MM.1S (cell line): ENCODE measurements around the gene DNAJB7.

Source experiments
- DNase-seq: peaks from one replicate; pipeline ENCODE4 v3.0.0-alpha.2; 2015
- H2AFZ ChIP-seq: fragments of 300-600 bp; sonication (generic); 2 replicates; pipeline ENCODE4 v1.6.0; 2016; ENCODE audit warnings: antibody characterized with exemption, low read length
- H3F3A ChIP-seq: fragments of 300-600 bp; sonication (generic); 2 replicates; pipeline ENCODE4 v1.6.1; 2016; ENCODE audit warnings: mild to moderate bottlenecking, antibody characterized with exemption, low read length, moderate library complexity, mixed read lengths; ENCODE audit not compliant: insufficient read depth
- H3K27ac ChIP-seq: fragments of 300-600 bp; sonication (generic); 2 replicates; pipeline ENCODE4 v1.5.1; 2016; ENCODE audit warnings: mild to moderate bottlenecking, low read length
- H3K27me3 ChIP-seq: fragments of 300-600 bp; sonication (generic); replicated peaks from 2 replicates; pipeline ENCODE4 v1.6.0; 2016; ENCODE audit warnings: low read length; ENCODE audit not compliant: insufficient read depth
- H3K36me3 ChIP-seq: fragments of 300-600 bp; sonication (generic); replicated peaks from 2 replicates; pipeline ENCODE4 v1.6.1; 2016; ENCODE audit warnings: mild to moderate bottlenecking, low read length, mixed read lengths; ENCODE audit not compliant: insufficient read depth
- H3K4me1 ChIP-seq: fragments of 300-600 bp; sonication (generic); 2 replicates; pipeline ENCODE4 v1.6.1; 2016; ENCODE audit warnings: low read length, mixed read lengths
- H3K4me2 ChIP-seq: fragments of 300-600 bp; sonication (generic); 2 replicates; pipeline ENCODE4 v1.6.0; 2016; ENCODE audit warnings: low read depth, low read length
- H3K4me3 ChIP-seq: fragments of 300-600 bp; sonication (generic); 2 replicates; pipeline ENCODE4 v1.5.1; 2016; ENCODE audit warnings: low read length, mixed read lengths
- H3K79me2 ChIP-seq: fragments of 300-600 bp; sonication (generic); 2 replicates; pipeline ENCODE4 v1.6.1; 2016; ENCODE audit warnings: mixed run types, low read length, mixed read lengths
- H3K9ac ChIP-seq: fragments of 300-600 bp; sonication (generic); 2 replicates; pipeline ENCODE4 v1.6.1; 2016; ENCODE audit warnings: low read length, mixed read lengths
- H3K9me2 ChIP-seq: fragments of 300-600 bp; sonication (generic); replicated peaks from 2 replicates; pipeline ENCODE4 v1.6.1; 2016; ENCODE audit warnings: mild to moderate bottlenecking, low read length, mixed read lengths; ENCODE audit not compliant: insufficient read depth
- H3K9me3 ChIP-seq: fragments of 300-600 bp; sonication (generic); replicated peaks from 2 replicates; pipeline ENCODE4 v1.6.1; 2016; ENCODE audit warnings: mild to moderate bottlenecking, low read length, mixed read lengths; ENCODE audit not compliant: insufficient read depth
- H4K20me1 ChIP-seq: fragments of 300-600 bp; sonication (generic); 2 replicates; pipeline ENCODE4 v1.6.1; 2016; ENCODE audit warnings: mild to moderate bottlenecking, low read length, moderate library complexity, mixed read lengths; ENCODE audit not compliant: insufficient read depth
- EZH2 ChIP-seq: fragments of 300-600 bp; sonication (generic); optimal IDR thresholded peaks from 2 replicates; pipeline ENCODE3; 2017; ENCODE audit warnings: low read depth, mild to moderate bottlenecking, antibody characterized with exemption, low read length, mixed read lengths
- EZH2phosphoT487 ChIP-seq: fragments of 300-600 bp; sonication (generic); IDR thresholded peaks from 2 replicates; pipeline ENCODE4 v1.6.1; 2018; ENCODE audit warnings: antibody characterized with exemption, low read length
- TF ChIP-seq, protein P1 (sequence below): fragments of 300-600 bp; sonication (generic); IDR thresholded peaks from 2 replicates; pipeline ENCODE4 v1.5.1; 2016; ENCODE audit warnings: antibody characterized with exemption, low read length, mixed read lengths

Gene DNAJB7

DNA sequence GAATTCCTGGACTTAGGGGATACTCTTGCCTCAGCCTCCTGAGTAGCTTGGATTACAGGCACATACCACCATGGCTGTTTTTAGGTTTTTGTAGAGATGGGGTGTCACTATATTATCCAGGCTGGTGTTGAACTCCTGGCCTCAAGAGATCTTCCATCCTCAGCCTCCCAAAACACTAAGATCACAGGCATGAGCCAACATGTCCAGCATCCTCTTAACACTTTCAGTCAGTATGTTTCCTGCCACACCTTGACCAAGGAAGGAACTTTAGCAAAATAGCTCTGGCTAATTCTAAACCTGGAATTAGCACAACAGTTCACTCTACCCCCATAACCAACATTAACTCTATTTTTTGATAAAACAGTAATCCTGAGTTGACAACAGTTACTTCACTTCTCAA is 27.2 kb upstream of the DNAJB7 start:
- Histone ChIP-seq H3K27me3 (no peaks in the 10 kb centered on the region), H3F3A (no peaks in the 10 kb centered on the region), H2AFZ (no peak overlapping the region), H3K36me3 (peaks cover 4% of the 10 kb centered on the region; the same call in 1 of the 2 replicates), H3K27ac (no peak overlapping the region), H3K9ac (no peak overlapping the region), H3K79me2 (no peaks in the 10 kb centered on the region), H3K4me3 (no peak overlapping the region), H3K4me1 (no peaks in the 10 kb centered on the region), H4K20me1 (no peaks in the 10 kb centered on the region), H3K4me2 (no peak overlapping the region), H3K9me2 (no peaks in the 10 kb centered on the region), H3K9me3 (no peaks in the 10 kb centered on the region)
- DNase-seq = no peak
- TF ChIP-seq EZH2phosphoT487 = no peak
- TF ChIP-seq, protein P1, sequence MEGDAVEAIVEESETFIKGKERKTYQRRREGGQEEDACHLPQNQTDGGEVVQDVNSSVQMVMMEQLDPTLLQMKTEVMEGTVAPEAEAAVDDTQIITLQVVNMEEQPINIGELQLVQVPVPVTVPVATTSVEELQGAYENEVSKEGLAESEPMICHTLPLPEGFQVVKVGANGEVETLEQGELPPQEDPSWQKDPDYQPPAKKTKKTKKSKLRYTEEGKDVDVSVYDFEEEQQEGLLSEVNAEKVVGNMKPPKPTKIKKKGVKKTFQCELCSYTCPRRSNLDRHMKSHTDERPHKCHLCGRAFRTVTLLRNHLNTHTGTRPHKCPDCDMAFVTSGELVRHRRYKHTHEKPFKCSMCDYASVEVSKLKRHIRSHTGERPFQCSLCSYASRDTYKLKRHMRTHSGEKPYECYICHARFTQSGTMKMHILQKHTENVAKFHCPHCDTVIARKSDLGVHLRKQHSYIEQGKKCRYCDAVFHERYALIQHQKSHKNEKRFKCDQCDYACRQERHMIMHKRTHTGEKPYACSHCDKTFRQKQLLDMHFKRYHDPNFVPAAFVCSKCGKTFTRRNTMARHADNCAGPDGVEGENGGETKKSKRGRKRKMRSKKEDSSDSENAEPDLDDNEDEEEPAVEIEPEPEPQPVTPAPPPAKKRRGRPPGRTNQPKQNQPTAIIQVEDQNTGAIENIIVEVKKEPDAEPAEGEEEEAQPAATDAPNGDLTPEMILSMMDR = no peak
- TF ChIP-seq EZH2 = no peak

DNA sequence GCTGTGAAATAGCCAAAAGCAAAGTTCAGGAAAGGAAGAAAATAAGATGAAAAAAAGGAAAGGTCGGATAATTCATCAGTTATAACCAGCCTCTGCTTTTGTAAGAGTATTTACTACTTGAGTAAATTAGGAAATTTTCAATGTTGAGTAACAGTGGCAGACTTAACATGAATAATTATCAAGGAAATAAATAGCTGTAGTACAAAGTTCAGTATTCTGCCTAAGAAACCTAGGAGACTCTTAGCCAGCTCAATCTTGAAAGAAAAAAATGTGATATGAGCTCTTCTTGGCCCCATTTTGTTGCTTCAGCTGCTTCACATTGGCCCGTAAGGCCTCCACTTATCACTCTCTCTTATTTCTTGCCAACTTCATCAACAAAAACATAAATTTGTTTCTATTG is 17.0 kb upstream of the DNAJB7 start:
- Histone ChIP-seq H3K9me3 (no peaks in the 10 kb centered on the region), H2AFZ (no peak overlapping the region), H3K4me2 (no peak overlapping the region), H3K4me1 (no peaks in the 10 kb centered on the region), H3K9ac (no peak overlapping the region), H3F3A (no peaks in the 10 kb centered on the region), H3K4me3 (no peak overlapping the region), H3K36me3 (no peaks in the 10 kb centered on the region), H3K27ac (no peak overlapping the region), H3K79me2 (no peaks in the 10 kb centered on the region), H3K9me2 (no peaks in the 10 kb centered on the region), H4K20me1 (no peaks in the 10 kb centered on the region), H3K27me3 (no peaks in the 10 kb centered on the region)
- DNase-seq = no peak
- TF ChIP-seq EZH2 (no peak), EZH2phosphoT487 (no peak)
- TF ChIP-seq, protein P1 = no peak

DNA sequence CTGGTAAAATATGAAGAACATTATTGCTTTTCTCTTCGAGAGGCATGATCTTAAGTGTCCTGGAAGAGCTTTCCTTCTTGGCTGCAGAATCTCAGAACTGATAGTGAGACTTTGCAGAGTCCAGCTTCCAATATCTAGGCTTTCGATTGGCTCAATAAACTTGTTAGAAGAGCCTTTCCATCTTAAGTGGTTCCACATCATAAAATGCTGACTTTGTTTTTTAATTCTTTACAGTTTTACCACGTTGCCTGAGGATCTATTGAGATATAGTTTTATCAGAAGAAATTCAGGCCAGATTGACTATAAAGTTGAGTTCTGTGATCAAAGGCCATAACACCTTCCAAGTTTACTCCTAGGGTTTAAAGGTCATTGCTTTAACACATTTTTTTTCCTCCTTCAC is 15.6 kb upstream of the DNAJB7 start:
- Histone ChIP-seq H3F3A (no peaks in the 10 kb centered on the region), H3K4me3 (no peak overlapping the region), H3K9me2 (no peaks in the 10 kb centered on the region), H3K27me3 (no peaks in the 10 kb centered on the region), H3K4me2 (no peak overlapping the region), H3K79me2 (no peaks in the 10 kb centered on the region), H3K4me1 (no peaks in the 10 kb centered on the region), H3K9ac (no peak overlapping the region), H3K36me3 (no peaks in the 10 kb centered on the region), H4K20me1 (no peaks in the 10 kb centered on the region), H3K9me3 (no peaks in the 10 kb centered on the region), H3K27ac (no peak overlapping the region), H2AFZ (no peak overlapping the region)
- TF ChIP-seq EZH2 (no peak), EZH2phosphoT487 (no peak)
- no peak for DNase-seq

DNA sequence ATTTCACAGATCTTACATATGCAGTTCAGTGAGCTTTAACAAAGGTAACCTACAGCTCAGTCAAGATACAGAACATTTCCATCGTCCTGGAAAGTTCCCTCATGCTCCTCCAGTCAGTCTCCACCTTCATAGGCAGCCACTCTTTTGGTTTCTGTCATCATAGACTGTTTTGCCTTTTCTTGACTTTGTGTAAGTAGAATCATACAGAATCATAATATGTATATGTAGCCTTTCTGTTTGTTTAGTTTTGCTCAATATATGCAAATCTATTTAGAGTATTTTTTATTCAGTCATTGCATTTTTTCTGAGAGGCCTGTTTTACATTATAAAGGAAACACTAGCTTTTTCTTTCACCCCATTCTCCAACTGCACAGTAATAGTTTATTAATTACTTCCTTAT is 15.0 kb upstream of the DNAJB7 start:
- Histone ChIP-seq H4K20me1 (no peaks in the 10 kb centered on the region), H3K4me1 (no peaks in the 10 kb centered on the region), H3K36me3 (no peaks in the 10 kb centered on the region), H3K79me2 (no peaks in the 10 kb centered on the region), H3F3A (no peaks in the 10 kb centered on the region), H3K9me2 (no peaks in the 10 kb centered on the region), H3K4me2 (no peak overlapping the region), H3K27me3 (no peaks in the 10 kb centered on the region), H3K9me3 (no peaks in the 10 kb centered on the region), H2AFZ (no peak overlapping the region), H3K4me3 (no peak overlapping the region), H3K27ac (no peak overlapping the region), H3K9ac (no peak overlapping the region)
- DNase-seq = no peak
- TF ChIP-seq, protein P1 = no peak
- TF ChIP-seq EZH2 (no peak), EZH2phosphoT487 (no peak)
